GM03348 (cell line): ENCODE results near the gene PRSS36.
"Not testable (repeated sequence)": the region's sequence is repeated elsewhere in the genome, so short reads cannot be mapped to it uniquely, and the experiment has no call there.

Source experiments
- DNase-seq: peaks from one replicate; pipeline ENCODE4 v3.0.0; 2012; ENCODE audit warnings: low spot score

PRSS36 gene

DNA sequence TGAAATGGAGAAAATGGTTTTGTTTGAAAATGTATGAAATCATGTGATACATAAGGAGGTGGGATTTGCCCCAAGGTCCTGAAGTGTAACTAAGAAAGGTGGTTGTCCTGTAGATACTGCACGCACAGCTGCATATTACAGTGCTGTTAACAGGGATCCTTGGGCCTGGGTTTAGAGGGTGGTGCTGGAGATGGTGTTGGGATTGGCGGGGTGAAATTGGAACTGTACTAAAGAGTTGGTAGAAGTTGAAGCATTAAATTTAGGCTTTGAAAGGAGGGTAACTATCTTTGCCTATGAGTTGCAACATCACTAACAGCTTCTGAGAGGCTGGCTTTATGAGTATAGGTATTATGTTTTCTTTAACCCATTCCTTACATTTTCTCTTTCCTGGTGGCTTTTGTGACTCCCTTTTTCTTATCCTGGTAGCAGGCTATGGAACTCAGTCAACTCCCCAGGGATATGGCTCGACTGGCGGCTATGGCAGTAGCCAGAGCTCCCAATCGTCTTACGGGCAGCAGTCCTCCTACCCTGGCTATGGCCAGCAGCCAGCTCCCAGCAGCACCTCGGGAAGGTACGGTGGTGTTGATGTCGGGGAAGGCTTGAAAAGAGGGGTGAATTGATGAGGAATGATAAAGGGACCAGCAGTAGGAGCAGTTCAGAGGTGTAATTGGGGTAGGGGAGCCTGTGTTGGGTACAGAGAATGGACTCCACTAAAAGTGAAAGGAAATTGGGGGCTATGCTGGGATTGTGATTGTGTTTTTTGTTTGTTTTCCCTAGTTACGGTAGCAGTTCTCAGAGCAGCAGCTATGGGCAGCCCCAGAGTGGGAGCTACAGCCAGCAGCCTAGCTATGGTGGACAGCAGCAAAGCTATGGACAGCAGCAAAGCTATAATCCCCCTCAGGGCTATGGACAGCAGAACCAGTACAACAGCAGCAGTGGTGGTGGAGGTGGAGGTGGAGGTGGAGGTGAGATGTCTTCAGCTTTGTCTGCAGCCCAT is 33.9 kb upstream of the PRSS36 start:
- DNase-seq: no peak

DNA sequence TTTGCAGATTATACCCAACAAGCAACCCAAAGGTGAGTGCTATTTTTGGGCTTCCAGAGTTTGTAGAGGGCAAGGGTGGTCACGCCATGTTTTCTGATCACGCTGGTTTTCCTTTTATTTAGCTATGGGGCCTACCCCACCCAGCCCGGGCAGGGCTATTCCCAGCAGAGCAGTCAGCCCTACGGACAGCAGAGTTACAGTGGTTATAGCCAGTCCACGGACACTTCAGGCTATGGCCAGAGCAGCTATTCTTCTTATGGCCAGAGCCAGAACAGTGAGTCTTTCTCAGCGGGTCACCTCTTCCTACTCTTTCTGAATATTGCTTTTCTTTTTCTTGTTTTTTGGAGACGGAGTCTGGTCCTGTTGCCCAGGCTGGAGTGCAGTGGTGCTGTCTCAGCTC is 32.5 kb upstream of the PRSS36 start:
- DNase-seq: peak; percentile 44

DNA sequence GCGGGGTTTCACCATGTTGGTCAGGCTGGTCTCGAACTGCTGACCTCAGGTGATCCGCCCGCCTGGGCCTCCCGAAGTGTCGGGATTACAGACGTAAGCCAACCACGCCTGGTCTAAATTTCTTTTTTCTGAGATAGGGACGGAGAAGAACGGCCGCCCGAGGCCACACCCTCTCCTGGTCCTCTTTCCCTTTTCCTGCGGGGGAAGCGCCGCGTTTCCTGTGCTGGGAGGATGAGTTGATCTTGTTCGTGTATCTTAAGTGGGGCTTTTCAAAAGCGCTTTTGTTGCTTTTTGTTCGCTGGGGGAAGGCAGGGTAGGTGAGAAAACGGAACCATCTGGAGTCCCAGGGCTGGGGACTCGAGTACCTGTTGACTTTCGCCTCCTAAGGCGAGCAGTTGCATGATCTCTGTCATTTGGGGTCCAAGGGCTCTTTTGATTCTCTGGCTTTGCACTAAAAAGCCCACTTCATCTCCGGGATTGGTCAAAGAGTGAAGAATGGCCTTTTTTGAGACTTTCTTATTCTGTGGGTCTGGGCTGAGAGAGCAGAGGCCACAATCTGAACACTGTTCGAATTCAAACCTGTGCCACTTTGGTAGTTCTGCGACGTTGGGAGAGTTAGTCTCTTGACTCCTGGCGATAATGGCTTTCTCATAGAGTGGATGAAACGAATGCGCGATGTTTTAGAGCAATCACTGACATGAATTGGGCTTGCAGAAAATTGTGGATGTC is 31.4 kb upstream of the PRSS36 start:
- DNase-seq: peak; percentile 65

DNA sequence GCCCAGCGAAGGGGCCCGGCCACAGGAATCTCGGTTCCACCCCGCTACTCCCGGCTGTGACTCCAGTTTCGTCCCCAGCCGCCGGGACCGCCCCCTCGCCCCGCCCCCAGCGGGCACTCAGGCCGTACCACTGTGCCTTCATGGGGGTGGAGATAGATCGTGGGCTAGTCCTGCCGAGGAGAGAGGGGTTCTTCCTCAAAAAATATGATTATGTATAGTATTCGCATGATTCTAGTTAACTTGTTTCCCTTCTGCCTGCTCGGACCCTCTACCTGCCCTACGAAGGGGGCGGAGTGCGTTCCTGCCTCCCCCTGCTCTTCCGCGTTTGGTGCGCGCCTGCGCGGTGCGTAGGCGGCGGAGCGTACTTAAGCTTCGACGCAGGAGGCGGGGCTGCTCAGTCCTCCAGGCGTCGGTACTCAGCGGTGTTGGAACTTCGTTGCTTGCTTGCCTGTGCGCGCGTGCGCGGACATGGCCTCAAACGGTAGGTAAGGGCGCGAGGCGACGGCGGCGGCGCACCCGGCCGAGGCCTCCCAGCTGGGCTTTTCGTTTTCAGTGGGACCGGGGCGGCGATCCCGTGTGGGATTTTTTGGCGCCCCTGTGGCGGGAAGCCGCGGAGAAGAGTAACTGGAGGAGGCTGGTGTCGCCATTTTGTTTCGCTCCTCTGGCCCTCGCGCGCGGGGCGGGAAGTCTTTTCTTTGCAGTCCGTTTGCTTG is 30.0 kb upstream of the PRSS36 start, which contains the start of gene FUS:
FUS (plus strand) TSS at position 393 of the 713 bp plus-strand sequence; CDS start at position 469, 76 bp downstream.
- DNase-seq: peak; percentile 99

DNA sequence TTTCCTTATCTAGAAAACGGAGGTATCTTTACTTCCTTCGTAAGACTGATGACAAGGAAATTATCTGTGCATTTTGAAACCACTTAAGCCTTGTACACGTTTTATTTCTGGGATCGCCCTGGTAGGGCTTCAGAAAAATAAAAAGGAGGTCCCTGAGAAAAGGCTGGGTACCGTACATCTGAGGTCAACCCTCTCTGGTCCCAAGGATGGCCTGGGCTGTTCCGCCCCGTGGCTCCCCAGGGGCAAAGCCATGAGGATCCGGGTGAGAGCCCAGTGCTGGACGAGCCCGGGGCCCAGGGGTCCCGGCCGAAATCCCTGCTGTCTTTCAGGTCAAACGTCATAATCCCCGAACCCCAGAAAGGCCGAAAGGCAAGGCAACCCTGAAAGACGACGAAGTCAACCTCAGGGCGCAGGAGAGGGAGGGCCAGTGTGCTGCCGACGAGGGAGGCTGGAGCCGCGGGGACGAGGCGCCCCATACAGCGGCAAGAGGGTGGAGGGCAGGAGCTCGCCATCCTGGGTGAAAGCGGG is 29.4 kb upstream of the PRSS36 start:
- no peak for DNase-seq

DNA sequence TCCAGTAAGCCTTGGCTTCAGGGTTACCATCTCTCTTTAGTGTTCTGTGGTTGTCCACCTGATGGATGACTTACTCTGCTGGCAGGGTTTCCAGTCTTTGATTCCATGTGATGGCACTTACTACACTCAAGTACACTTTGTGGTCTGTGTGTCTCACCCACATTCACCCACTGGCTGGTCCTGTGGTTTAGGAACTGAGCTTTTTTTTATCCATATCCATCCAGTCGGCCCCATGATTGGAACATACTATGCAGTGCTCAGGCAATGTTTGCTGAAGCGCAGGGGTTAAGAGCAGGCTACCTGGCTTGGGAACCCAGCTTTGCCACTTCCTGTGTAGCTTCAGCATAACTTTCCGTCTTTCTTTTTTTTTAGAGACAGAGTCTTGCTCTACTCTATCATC is 27.3 kb upstream of the PRSS36 start:
- no peak for DNase-seq

DNA sequence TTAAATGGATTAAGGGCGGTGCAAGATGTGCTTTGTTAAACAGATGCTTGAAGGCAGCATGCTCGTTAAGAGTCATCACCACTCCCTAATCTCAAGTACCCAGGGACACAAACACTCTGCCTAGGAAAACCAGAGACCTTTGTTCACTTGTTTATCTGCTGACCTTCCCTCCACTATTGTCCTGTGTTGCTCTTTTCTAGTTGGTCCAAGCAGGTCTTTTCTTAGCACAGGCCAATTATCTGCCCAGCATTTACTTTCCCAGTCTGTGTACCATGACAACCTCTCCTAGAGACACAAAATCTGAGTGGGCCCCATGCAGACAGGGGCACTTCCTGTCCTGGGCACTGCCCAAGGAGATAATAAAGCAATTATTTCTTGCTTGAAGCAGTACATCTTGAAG is 20.2 kb upstream of the PRSS36 start:
- not testable (repeated sequence) for DNase-seq

DNA sequence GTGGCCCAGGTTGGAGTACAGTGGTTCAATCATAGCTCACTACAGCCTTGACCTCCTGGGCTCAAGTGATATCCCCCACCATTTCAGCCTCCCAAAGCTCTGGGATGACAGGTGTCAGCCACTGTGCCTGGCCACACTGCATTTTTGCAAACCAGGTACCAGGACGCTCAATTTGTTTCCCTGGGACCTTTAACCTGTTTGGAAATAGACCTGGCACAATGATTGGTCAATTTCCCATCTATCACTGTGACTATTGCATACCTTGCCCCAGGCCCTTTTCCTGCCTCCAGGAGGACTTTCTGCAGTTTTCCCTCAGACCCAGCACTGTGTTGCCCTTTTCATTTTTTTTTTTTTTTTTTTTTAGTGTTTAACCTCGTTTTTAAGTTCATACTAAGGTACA is 19.0 kb upstream of the PRSS36 start:
- no peak for DNase-seq

DNA sequence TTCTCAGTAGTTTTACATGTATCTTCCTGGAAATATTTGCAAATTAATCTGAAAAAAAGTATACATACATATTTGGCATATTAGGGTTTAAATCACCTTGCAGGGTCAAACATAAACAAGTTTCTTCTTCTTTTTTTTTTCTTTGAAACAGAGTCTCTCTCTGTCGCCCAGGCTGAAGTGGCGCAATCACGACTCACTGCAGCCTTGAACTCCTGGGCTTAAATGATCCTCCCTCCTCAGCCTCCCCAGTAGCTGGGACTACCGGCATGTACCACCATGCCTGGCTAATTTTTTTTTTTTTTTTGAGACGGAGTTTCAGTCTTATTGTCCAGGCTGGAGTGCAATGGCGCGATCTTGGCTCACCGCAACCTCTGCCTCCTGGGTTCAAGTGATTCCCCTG is 17.4 kb upstream of the PRSS36 start:
- DNase-seq: no peak

DNA sequence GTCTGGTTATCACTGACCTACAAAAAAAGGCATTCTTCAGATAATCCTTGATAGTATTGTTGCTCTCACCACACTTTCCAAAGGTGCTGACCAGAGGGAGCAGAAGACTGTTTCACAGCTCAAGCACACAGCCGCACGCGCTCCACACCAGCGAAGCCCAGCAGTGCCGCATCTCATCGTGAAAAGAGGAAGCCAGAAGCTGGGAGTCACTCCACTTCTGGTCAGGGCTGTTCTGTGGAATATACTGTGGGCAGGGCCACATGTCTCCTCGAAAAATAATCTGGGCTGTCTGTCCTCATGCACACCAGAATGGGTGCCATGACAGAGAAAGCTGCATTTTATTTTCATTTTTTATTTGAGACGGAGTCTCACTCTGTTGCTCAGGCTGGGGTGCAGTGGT is 7.3 kb upstream of the PRSS36 start:
- no peak for DNase-seq

DNA sequence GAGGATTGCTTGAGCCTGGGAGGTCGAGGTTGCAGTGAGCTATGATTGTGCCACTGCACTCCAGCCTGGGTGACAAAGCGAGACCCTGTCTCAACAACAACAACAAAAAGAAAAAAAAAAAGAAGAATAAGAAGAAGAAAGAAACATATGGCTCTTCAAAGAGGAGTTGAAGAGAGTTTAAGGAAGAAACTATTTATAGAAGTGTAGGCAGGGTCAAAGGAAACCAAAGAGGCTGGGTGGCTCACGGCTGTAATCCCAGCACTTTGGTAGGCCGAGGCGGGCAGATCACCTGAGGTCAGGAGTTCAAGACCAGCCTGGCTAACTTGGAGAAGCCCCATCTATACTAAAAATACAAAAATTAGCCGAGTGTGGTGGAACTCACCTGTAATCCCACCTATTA is 1.1 kb upstream of the PRSS36 start:
- not testable (repeated sequence) for DNase-seq

DNA sequence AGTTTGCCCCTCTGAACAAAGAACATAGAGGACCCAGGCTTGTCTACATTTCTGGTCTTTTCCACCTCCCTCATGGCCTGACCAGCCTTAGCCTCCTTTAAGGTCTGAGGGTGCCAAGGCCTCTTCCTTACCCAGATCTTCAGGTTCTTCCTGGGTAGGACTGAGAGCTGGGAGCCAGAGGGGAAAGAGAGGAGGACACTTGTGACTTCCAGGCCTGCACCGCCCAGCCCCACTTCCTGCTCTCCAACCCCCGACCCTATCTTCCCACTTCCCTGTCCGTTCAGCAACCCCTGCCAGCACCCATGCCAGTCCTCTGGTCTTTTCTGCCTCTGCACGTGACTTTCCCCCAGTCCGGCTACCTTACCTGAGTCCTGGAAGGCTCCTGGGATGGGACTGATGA is 534 bp downstream of the PRSS36 start:
- no peak for DNase-seq

DNA sequence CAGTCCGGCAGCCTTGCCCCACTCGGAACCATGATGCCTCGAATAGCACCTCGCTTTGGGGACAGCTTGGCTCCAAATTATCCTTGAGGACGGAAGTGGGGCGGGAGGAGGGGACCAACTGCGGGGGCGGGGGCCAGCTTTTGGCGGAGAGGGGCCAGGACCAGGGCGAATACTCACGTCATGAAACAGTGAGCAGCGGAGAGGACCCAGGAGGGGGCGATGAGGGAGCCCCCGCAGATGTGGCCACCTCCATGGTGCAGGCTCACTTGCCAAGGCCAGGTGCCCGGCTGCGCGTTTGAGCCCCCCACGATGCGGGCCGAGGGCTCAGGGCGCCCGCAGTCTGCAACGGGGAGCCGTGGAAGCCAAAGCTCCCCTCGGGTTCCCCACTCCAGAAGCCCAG is 970 bp downstream of the PRSS36 start:
- no peak for DNase-seq

DNA sequence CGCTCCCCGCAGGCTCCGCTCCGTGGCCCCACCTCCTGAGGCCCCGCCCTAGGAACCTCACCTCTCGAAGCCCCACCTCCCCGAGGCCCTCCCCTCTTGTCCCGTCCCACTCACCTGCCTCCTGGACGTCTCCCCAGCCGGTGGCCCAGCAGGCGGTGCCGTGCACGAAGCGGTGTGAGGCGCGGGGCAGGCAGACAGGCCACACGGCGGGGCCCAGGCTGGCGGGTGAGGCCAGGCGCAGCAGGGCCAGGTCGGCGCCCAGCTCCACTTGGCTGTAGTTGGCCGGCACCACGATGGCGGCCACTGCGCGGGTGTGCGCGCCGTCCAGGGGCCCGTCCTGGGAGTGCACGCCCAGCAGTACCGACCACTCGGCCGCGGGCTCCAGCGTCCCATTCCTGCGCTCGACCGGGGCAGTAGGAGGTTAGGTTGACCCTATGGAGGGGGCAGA is 1.6 kb downstream of the PRSS36 start:
- DNase-seq: no peak

DNA sequence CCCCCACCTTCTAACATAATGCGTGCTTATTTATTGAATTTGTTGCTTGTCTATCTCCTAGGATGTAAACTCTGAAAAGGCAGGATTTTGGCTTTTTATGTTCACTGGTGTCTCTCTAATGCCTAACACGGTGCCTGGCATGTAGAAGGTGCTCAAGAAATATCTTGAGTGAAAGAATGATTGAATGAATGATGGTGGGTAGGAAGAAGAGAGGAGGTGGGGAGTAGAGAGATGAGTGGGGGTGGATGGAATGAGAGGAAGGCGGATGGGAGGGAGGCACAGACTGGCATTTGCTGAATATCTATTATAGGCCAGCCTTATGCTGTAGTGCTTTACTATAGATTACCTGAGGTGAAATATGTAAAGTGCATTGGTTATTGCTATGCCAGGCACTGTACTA is 2.3 kb downstream of the PRSS36 start:
- no peak for DNase-seq

DNA sequence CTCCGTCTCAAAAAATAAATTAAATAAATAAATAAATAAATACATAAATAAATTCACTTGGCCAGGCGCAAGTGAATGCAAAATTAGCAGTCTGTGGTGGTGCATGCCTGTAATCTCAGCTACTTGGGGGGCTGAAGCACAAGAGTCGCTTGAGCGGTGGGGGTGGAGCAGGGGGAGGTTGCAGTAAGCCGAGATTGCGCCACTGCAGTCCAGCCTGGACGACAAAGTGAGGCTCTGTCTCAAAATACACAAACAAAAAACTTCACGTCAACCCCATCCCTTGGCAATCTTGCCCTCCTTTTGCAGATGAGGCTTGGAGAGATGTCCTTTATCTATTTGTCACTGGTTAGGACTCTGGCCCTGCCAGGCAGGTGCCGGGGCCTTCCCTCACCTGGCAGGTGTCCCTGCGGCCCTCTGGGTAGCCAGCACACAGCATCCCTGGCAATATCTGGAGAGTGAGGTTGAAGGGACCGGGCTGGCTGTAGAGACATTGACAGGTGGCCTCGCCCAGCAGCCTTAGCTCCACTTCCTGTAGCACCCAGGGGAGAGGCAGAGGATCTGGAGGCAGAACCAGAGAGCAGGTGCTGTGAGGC is 4.4 kb downstream of the PRSS36 start:
- DNase-seq: no peak

DNA sequence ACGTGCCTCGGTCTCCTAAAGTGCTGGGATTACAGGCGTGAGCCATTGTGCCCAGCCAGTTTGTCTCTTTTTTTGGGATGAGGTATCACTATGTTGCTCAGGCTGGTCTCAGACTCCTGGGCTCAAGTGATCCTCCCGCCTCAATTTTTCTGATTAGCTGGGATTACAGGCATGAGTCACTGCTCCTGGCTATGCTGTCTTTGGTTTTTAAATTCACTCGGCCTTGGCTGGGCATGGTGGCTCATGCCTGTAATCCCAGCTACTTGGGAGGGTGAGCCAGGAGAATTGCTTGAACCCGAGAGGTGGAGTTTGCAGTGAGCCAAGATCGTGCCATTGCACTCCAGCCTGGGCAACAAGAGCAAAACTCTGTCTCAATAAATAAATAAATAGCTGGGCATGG is 5.4 kb downstream of the PRSS36 start:
- not testable (repeated sequence) for DNase-seq

DNA sequence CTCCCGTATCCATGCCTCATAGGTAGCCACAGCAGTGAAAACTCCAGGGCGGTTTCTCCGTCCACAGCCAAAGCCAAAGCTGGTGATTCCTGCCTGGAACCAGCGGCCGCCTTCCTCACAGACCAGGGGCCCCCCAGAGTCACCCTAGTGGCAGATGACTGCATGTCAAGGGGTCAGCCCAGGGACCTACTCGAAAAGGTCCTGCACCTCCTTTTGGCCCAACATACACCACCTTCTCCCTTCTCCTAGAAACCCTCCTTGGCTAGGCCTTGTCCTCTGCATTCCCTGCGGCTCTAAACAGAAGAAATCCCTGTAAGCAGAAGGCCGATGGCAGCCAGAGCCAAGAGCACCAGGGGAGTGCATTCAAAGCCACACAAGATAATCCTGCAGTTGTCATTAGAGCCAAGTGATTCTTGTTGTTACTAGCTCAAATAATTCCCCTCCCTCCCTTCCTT is 6.1 kb downstream of the PRSS36 start:
- no peak for DNase-seq

DNA sequence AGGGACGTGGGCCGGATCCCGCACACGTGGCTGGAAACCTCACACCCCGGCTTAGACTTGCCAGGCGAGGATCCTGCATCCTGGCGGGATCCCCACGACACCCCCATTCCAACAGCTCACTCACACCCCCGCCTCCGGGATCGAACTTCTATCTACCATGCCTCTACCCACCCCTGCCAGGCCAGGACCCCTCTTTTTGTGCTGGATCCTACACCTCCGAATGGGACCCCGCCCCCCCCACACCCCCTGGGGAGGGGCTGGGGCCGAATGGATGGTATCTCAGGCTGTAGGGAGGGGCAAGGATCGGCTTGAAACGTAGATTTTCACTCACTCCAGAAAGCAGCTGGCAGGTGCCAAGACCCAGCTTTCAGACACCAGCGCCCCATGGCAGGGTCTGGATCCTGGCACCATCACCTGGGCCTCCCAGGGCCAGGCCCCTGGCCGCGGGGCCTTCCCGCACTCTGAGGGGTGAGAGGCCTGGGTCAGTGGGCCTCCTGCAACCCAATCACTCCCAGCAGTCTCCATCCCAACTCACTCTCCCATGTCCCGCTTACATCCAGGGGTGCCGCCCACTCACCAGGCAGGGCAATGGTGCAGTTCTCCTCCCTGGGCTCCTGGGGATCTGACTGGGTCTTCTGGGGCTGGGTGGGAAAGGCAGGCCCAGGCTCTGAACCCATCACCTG is 6.7 kb downstream of the PRSS36 start:
- no peak for DNase-seq

DNA sequence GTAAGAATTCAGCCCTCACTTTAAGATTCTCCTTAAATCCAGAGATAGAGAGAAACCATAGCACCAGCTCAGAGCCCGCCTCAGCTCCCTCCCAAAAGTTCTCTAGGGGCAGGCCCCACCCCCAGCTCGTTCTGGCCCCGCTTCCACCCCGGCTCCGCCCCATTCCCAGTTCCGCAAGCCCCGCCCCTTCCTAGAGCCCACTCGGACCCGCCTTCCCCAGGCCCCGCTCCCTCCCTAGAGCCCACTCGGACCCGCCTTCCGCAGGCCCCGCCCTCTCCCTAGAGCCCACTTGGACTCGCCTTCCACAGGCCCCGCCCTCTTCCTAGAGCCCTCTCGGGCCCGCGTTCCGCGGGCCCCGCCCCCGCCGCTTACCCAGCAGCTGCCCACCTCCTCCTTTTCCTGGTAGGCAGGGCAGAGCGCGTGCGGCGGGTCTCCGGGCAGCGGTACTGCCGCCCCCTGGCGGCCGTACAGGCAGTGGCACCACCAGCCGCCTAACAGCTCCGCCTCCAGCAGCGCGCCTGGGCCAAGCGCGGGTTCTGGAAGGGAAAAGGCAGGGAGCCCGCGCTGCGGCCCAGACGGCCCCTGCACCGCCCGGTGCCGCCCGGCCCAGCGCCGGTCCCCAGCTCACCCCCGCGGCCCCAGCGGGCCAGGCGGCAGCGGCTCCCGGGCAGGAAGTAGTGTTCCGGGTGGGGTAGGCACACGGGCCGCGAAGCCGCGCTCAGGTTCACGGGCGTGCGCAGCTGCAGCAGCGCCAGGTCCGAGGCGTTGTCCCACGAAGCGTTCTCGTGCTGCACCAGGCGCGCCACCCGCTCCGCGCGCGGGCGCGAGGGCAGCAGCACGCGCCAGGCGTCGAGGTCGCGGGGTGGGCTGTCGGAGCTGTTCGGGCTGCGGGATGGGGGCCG is 7.5 kb downstream of the PRSS36 start:
- DNase-seq: peak; percentile 100
